ENCODE results near the gene RIPK4.

RIPK4 gene

GRCh38 chr21:41769933-41770332 lies 3.1 kb upstream of the RIPK4 start:
- DNase-seq (ENCODE audit: low read depth): no peak
- no peak for TF ChIP-seq CTCF (conservative IDR thresholded peaks at IDR 0.05; ENCODE audit: low read depth, low read length)
- no peak overlapping the region for H3K4me3 ChIP-seq (ENCODE audit: low read depth, low read length)

GRCh38 chr21:41769521-41769920 lies 2.7 kb upstream of the RIPK4 start:
- DNase-seq (ENCODE audit: low read depth): no peak
- no peak overlapping the region for H3K4me3 ChIP-seq (ENCODE audit: low read depth, low read length)
- TF ChIP-seq CTCF (conservative IDR thresholded peaks at IDR 0.05; ENCODE audit: low read depth, low read length): no peak

GRCh38 chr21:41769111-41769510 lies 2.3 kb upstream of the RIPK4 start:
- no peak overlapping the region for H3K4me3 ChIP-seq (ENCODE audit: low read depth, low read length)
- TF ChIP-seq CTCF (conservative IDR thresholded peaks at IDR 0.05; ENCODE audit: low read depth, low read length): no peak
- DNase-seq (ENCODE audit: low read depth): no peak

GRCh38 chr21:41768437-41769042 lies 1.7 kb upstream of the RIPK4 start:
- peak overlapping the region; percentile 4 for H3K4me3 ChIP-seq (ENCODE audit: low read depth, low read length)
- peak; percentile 44 for DNase-seq (ENCODE audit: low read depth)
- peak; percentile 54 for TF ChIP-seq CTCF (conservative IDR thresholded peaks at IDR 0.05; ENCODE audit: low read depth, low read length)

- no peak for TF ChIP-seq CTCF (conservative IDR thresholded peaks at IDR 0.05; ENCODE audit: low read depth, low read length)
- no peak for DNase-seq (ENCODE audit: low read depth)
- no peak overlapping the region for H3K4me3 ChIP-seq (ENCODE audit: low read depth, low read length)
Observed at GRCh38 chr21:41767606-41768436, 969 bp upstream of the RIPK4 start.

GRCh38 chr21:41765973-41766882 lies 624 bp downstream of the RIPK4 start:
- H3K4me3 ChIP-seq (ENCODE audit: low read depth, low read length): no peak overlapping the region

More at GRCh38 chr21:41765973-41766882, 624 bp downstream of the RIPK4 start:
- DNase-seq (ENCODE audit: low read depth): no peak
- no peak for TF ChIP-seq CTCF (conservative IDR thresholded peaks at IDR 0.05; ENCODE audit: low read depth, low read length)

Data from choroid plexus epithelial cell (primary cell).